GM23338 (cell line): ENCODE measurements around the gene FN1. TPM values are rescaled to one million over a fixed set of nuclear protein-coding genes. Genes with fewer than 3 reads are reported as not detected.

Experiments used
- ATAC-seq: fragments of 200-7000 bp; cut with Tn5 transposase; 3 replicates; pipeline ENCODE4 v1.9.1; 2020
- DNase-seq: peaks from one replicate; pipeline ENCODE4 v3.0.0-alpha.2; 2015; ENCODE audit warnings: low spot score
- H2AFZ ChIP-seq: fragments of 200-600 bp; sonication (generic); 2 replicates; pipeline ENCODE4 v1.8.0; 2016; ENCODE audit warnings: antibody characterized with exemption, mild to moderate bottlenecking, moderate library complexity
- H3F3A ChIP-seq: fragments of 200-600 bp; sonication (generic); replicated peaks from 2 replicates; pipeline ENCODE4 v1.8.0; 2017; ENCODE audit warnings: antibody characterized with exemption, mixed run types, low read depth
- H3K27ac ChIP-seq: fragments of 200-600 bp; sonication (generic); 2 replicates; pipeline ENCODE4 v1.6.1; 2016; ENCODE audit warnings: low read depth
- H3K27me3 ChIP-seq: fragments of 200-600 bp; sonication (generic); 2 replicates; pipeline ENCODE4 v1.8.0; 2016; ENCODE audit warnings: mild to moderate bottlenecking, mixed run types, moderate library complexity; ENCODE audit not compliant: insufficient read depth
- H3K36me3 ChIP-seq: fragments of 200-600 bp; sonication (generic); 2 replicates; pipeline ENCODE4 v1.8.0; 2016; ENCODE audit warnings: mild to moderate bottlenecking; ENCODE audit not compliant: insufficient read depth
- H3K4me1 ChIP-seq: fragments of 200-600 bp; sonication (generic); 2 replicates; pipeline ENCODE4 v1.8.0; 2016; ENCODE audit warnings: mild to moderate bottlenecking, moderate library complexity; ENCODE audit not compliant: insufficient read depth
- H3K4me2 ChIP-seq: fragments of 200-600 bp; sonication (generic); 2 replicates; pipeline ENCODE4 v1.7.1; 2017; ENCODE audit warnings: mixed run types
- H3K4me3 ChIP-seq: fragments of 200-600 bp; sonication (generic); 2 replicates; pipeline ENCODE4 v1.6.1; 2016; ENCODE audit warnings: mixed run types
- H3K79me2 ChIP-seq: fragments of 200-600 bp; sonication (generic); replicated peaks from 2 replicates; pipeline ENCODE4 v1.8.0; 2017; ENCODE audit warnings: mild to moderate bottlenecking; ENCODE audit not compliant: insufficient read depth
- H3K9me2 ChIP-seq: fragments of 200-600 bp; sonication (generic); 2 replicates; pipeline ENCODE4 v1.8.0; 2017; ENCODE audit not compliant: insufficient read depth
- H4K20me1 ChIP-seq: fragments of 200-600 bp; sonication (generic); replicated peaks from 2 replicates; pipeline ENCODE4 v1.8.0; 2017; ENCODE audit warnings: mild to moderate bottlenecking; ENCODE audit not compliant: insufficient read depth
- H3K27ac Mint-ChIP-seq: 2 replicates; pipeline ENCODE4 v1.8.0; 2020; ENCODE audit warnings: inconsistent platforms, mild to moderate bottlenecking, moderate library complexity, mixed read lengths
- H3K27me3 Mint-ChIP-seq: 3 replicates; pipeline ENCODE4 v1.8.0; 2022; ENCODE audit warnings: low read depth, mild to moderate bottlenecking, moderate library complexity, mixed read lengths, inconsistent platforms; ENCODE audit not compliant: insufficient read depth, poor library complexity
- H3K36me3 Mint-ChIP-seq: 3 replicates; pipeline ENCODE4 v1.8.0; 2021; ENCODE audit warnings: low read depth, mild to moderate bottlenecking, inconsistent platforms, moderate library complexity, mixed read lengths
- H3K4me1 Mint-ChIP-seq: 3 replicates; pipeline ENCODE4 v1.8.0; 2020; ENCODE audit warnings: mild to moderate bottlenecking, inconsistent platforms, mixed read lengths
- H3K4me3 Mint-ChIP-seq: 3 replicates; pipeline ENCODE4 v1.8.0; 2021; ENCODE audit warnings: moderate library complexity, mild to moderate bottlenecking, inconsistent platforms, mixed read lengths
- H3K9me3 Mint-ChIP-seq: 3 replicates; pipeline ENCODE4 v1.8.0; 2020; ENCODE audit warnings: moderate library complexity, mild to moderate bottlenecking, inconsistent platforms, mixed read lengths
- CREB1 ChIP-seq: fragments of 250-450 bp; sonication (Bioruptor Pico); IDR thresholded peaks from 2 replicates; pipeline ENCODE4 v1.5.0; 2020; ENCODE audit warnings: low read depth, mild to moderate bottlenecking, moderate library complexity
- EZH2 ChIP-seq: fragments of 200-600 bp; sonication (generic); IDR thresholded peaks from one replicate; pipeline ENCODE4 v1.8.0; 2017; ENCODE audit warnings: antibody characterized with exemption, mild to moderate bottlenecking, low read depth; ENCODE audit not compliant: unreplicated experiment
- JUNB ChIP-seq: IDR thresholded peaks from one replicate; pipeline ENCODE4 v1.6.1; 2016; ENCODE audit warnings: antibody characterized with exemption; ENCODE audit not compliant: unreplicated experiment
- STAT1 ChIP-seq: IDR thresholded peaks from one replicate; pipeline ENCODE4 v1.6.1; 2016; ENCODE audit warnings: antibody characterized with exemption; ENCODE audit not compliant: unreplicated experiment
- ZNF114 ChIP-seq: fragments of 250-450 bp; sonication (Bioruptor Pico); IDR thresholded peaks from 2 replicates; pipeline ENCODE4 v1.5.0; 2020; ENCODE audit warnings: mild to moderate bottlenecking, moderate library complexity
- ZNF331 ChIP-seq: fragments of 250-450 bp; sonication (Bioruptor Pico); IDR thresholded peaks from 2 replicates; pipeline ENCODE4 v1.5.0; 2020; ENCODE audit warnings: low read depth, mild to moderate bottlenecking, moderate library complexity
- polyA plus RNA-seq: library from polyadenylated mRNA; unstranded; fragments of >200 nt; fragmentation: Nextera tagmentation; extraction: Ambion mirVana; gene quantifications from 2 replicates; pipeline ENCODE4 v1.2.1, GENCODE V29; 2016
- total RNA-seq: library from RNA; depleted of rRNA; stranded (reverse); fragments of >200 nt; shearing (Covaris generic); gene quantifications from 2 replicates; pipeline ENCODE4 v1.2.3, GENCODE V29; 2014
- TF ChIP-seq, protein P1 (sequence below): fragments of 250-450 bp; sonication (Bioruptor Pico); IDR thresholded peaks from 2 replicates; pipeline ENCODE4 v1.5.0; 2020; ENCODE audit warnings: mild to moderate bottlenecking, moderate library complexity
- TF ChIP-seq, protein P2 (sequence below), 2 experiments: fragments of 200-600 bp in 1 of 2; sonication (generic) in 1 of 2; conservative IDR thresholded peaks; 2 replicates each; pipeline versions ENCODE4 v1.5.1 to v1.6.1; 2016 to 2017; ENCODE audit warnings: antibody characterized with exemption in 2 of 2, low read depth in 2 of 2, mild to moderate bottlenecking in 2 of 2, moderate library complexity in 1 of 2

FN1 gene
- total and polyA plus RNA-seq, 2 experiments from 2014 or later: 79.6 to 255 TPM

DNA sequence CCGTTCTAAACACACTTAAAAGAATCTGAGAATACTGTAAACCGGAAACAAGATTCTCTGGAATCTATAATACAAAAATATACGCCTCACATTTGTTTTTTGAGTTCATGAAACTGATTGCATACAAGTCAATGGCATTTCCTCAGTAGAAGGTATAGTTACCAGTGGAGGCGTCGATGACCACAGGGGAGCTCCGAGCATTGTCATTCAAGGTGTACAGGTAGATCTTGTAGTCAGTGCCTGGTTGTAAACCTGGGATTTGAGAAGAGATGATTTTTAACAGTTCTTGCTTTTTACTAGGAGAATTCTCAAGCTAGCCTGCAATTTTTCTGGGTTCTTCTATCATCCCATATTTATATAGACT is 60.4 kb downstream of the FN1 start (continued):
- TF ChIP-seq, protein P1, sequence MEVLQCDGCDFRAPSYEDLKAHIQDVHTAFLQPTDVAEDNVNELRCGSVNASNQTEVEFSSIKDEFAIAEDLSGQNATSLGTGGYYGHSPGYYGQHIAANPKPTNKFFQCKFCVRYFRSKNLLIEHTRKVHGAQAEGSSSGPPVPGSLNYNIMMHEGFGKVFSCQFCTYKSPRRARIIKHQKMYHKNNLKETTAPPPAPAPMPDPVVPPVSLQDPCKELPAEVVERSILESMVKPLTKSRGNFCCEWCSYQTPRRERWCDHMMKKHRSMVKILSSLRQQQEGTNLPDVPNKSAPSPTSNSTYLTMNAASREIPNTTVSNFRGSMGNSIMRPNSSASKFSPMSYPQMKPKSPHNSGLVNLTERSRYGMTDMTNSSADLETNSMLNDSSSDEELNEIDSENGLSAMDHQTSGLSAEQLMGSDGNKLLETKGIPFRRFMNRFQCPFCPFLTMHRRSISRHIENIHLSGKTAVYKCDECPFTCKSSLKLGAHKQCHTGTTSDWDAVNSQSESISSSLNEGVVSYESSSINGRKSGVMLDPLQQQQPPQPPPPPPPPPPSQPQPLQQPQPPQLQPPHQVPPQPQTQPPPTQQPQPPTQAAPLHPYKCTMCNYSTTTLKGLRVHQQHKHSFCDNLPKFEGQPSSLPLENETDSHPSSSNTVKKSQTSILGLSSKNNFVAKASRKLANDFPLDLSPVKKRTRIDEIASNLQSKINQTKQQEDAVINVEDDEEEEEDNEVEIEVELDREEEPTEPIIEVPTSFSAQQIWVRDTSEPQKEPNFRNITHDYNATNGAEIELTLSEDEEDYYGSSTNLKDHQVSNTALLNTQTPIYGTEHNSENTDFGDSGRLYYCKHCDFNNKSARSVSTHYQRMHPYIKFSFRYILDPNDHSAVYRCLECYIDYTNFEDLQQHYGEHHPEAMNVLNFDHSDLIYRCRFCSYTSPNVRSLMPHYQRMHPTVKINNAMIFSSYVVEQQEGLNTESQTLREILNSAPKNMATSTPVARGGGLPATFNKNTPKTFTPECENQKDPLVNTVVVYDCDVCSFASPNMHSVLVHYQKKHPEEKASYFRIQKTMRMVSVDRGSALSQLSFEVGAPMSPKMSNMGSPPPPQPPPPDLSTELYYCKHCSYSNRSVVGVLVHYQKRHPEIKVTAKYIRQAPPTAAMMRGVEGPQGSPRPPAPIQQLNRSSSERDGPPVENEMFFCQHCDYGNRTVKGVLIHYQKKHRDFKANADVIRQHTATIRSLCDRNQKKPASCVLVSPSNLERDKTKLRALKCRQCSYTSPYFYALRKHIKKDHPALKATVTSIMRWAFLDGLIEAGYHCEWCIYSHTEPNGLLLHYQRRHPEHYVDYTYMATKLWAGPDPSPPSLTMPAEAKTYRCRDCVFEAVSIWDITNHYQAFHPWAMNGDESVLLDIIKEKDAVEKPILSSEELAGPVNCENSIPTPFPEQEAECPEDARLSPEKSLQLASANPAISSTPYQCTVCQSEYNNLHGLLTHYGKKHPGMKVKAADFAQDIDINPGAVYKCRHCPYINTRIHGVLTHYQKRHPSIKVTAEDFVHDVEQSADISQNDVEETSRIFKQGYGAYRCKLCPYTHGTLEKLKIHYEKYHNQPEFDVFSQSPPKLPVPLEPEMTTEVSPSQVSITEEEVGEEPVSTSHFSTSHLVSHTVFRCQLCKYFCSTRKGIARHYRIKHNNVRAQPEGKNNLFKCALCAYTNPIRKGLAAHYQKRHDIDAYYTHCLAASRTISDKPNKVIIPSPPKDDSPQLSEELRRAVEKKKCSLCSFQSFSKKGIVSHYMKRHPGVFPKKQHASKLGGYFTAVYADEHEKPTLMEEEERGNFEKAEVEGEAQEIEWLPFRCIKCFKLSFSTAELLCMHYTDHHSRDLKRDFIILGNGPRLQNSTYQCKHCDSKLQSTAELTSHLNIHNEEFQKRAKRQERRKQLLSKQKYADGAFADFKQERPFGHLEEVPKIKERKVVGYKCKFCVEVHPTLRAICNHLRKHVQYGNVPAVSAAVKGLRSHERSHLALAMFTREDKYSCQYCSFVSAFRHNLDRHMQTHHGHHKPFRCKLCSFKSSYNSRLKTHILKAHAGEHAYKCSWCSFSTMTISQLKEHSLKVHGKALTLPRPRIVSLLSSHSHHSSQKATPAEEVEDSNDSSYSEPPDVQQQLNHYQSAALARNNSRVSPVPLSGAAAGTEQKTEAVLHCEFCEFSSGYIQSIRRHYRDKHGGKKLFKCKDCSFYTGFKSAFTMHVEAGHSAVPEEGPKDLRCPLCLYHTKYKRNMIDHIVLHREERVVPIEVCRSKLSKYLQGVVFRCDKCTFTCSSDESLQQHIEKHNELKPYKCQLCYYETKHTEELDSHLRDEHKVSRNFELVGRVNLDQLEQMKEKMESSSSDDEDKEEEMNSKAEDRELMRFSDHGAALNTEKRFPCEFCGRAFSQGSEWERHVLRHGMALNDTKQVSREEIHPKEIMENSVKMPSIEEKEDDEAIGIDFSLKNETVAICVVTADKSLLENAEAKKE (CRISPR knock-in tag): no peak
- TF ChIP-seq, protein P2, sequence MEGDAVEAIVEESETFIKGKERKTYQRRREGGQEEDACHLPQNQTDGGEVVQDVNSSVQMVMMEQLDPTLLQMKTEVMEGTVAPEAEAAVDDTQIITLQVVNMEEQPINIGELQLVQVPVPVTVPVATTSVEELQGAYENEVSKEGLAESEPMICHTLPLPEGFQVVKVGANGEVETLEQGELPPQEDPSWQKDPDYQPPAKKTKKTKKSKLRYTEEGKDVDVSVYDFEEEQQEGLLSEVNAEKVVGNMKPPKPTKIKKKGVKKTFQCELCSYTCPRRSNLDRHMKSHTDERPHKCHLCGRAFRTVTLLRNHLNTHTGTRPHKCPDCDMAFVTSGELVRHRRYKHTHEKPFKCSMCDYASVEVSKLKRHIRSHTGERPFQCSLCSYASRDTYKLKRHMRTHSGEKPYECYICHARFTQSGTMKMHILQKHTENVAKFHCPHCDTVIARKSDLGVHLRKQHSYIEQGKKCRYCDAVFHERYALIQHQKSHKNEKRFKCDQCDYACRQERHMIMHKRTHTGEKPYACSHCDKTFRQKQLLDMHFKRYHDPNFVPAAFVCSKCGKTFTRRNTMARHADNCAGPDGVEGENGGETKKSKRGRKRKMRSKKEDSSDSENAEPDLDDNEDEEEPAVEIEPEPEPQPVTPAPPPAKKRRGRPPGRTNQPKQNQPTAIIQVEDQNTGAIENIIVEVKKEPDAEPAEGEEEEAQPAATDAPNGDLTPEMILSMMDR (conservative IDR thresholded peaks at IDR 0.05; ENCODE audit: low read depth in 2 of 2): no peak
- TF ChIP-seq STAT1 (no peak), ZNF331 (CRISPR knock-in tag) (no peak)

DNA sequence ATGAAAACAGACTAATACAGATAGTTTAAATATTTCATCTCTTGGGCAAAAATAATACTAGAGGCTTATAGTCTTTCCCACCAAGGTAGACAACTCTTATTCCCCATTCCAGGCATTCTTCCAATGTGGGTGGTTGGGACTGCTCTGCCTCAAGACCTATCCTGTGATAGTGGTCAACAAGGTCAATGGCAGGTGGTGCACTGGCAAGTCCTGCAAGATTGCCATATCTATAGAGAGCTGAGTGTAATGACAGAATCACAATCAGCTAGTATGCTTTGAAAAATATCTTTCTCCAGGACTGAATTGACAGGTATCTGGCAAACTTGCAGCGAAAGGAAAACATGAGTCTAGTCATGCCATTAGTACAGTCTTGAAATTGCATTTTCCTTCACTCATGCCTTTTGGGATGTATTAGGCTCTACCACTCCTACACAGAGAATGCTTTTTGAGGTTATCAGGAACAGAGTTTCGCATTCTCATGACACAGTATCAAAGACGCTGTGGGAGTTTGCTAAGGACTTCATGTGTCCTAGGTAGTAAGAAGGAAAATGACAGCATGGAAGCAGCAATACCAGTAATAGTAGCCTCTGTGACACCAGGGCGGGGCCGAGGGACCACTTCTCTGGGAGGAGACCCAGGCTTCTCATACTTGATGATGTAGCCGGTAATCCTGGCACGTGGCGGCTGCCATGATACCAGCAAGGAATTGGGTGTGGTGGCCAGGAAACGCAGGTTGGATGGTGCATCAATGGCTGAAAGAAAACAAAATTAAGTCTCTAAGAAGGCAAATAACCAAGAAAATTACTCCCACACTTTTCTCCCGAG is 61.0 kb downstream of the FN1 start:
- peaks cover 63% of the 10 kb centered on the region for H3K36me3 Mint-ChIP-seq
- TF ChIP-seq JUNB (no peak), ZNF114 (no peak), CREB1 (CRISPR knock-in tag) (no peak), EZH2 (no peak), ZNF331 (CRISPR knock-in tag) (no peak)

More for the DNA sequence above, 61.0 kb downstream of the FN1 start:
- Histone ChIP-seq H3K4me3 (no peak overlapping the region), H3K36me3 (peaks cover 59% of the 10 kb centered on the region), H3K27ac (no peak overlapping the region), H3K79me2 (no peaks in the 10 kb centered on the region), H3K27me3 (no peaks in the 10 kb centered on the region), H3K4me1 (no peaks in the 10 kb centered on the region), H3K9me2 (no peaks in the 10 kb centered on the region; the same call in 1 of the 2 replicates), H4K20me1 (no peaks in the 10 kb centered on the region), H3F3A (no peaks in the 10 kb centered on the region), H2AFZ (no peak overlapping the region), H3K4me2 (no peak overlapping the region)
- Mint-ChIP-seq H3K4me1 (peaks cover 4% of the 10 kb centered on the region; the same call in 2 of the 3 replicates), H3K27ac (no peak overlapping the region), H3K27me3 (no peaks in the 10 kb centered on the region), H3K9me3 (no peaks in the 10 kb centered on the region), H3K4me3 (no peak overlapping the region)
- ATAC-seq (no peak), DNase-seq (no peak)
